ENCODE measurements around the gene KRT5.

DNA sequence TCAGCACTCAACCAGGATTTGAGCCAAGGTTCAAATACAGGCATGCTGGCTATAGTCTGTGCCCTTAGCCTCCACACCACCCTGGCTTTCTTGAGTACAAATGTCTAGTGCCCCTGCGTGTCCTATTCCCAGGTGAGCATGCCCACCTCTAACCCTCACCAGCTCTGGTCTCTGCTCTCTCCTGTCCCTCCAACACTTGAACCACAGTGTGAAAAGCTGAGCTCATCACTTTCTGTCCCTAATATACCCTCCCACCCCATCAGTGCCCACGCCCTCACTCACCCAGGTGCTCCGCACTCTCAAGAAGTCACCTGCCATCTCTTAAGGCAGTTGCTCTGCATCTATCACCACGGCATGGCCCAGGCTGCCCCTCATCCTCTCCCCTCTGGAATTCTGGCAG is 39.8 kb upstream of the KRT5 start:
- TF ChIP-seq, protein P1, sequence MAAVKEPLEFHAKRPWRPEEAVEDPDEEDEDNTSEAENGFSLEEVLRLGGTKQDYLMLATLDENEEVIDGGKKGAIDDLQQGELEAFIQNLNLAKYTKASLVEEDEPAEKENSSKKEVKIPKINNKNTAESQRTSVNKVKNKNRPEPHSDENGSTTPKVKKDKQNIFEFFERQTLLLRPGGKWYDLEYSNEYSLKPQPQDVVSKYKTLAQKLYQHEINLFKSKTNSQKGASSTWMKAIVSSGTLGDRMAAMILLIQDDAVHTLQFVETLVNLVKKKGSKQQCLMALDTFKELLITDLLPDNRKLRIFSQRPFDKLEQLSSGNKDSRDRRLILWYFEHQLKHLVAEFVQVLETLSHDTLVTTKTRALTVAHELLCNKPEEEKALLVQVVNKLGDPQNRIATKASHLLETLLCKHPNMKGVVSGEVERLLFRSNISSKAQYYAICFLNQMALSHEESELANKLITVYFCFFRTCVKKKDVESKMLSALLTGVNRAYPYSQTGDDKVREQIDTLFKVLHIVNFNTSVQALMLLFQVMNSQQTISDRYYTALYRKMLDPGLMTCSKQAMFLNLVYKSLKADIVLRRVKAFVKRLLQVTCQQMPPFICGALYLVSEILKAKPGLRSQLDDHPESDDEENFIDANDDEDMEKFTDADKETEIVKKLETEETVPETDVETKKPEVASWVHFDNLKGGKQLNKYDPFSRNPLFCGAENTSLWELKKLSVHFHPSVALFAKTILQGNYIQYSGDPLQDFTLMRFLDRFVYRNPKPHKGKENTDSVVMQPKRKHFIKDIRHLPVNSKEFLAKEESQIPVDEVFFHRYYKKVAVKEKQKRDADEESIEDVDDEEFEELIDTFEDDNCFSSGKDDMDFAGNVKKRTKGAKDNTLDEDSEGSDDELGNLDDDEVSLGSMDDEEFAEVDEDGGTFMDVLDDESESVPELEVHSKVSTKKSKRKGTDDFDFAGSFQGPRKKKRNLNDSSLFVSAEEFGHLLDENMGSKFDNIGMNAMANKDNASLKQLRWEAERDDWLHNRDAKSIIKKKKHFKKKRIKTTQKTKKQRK (IDR thresholded peaks at IDR 0.05; ENCODE audit: low read length) = no peak
- no peak for TF ChIP-seq NFRKB (IDR thresholded peaks at IDR 0.05)
- no peak for TF ChIP-seq CAMTA2 (CRISPR knock-in tag; IDR thresholded peaks at IDR 0.05; ENCODE audit: borderline replicate concordance)
- TF ChIP-seq, protein P2, sequence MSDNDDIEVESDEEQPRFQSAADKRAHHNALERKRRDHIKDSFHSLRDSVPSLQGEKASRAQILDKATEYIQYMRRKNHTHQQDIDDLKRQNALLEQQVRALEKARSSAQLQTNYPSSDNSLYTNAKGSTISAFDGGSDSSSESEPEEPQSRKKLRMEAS (IDR thresholded peaks at IDR 0.05) = no peak
- TF ChIP-seq, protein P3, sequence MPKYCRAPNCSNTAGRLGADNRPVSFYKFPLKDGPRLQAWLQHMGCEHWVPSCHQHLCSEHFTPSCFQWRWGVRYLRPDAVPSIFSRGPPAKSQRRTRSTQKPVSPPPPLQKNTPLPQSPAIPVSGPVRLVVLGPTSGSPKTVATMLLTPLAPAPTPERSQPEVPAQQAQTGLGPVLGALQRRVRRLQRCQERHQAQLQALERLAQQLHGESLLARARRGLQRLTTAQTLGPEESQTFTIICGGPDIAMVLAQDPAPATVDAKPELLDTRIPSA (CRISPR knock-in tag; IDR thresholded peaks at IDR 0.05; ENCODE audit: borderline replicate concordance) = no peak
- no peak for TF ChIP-seq CHD4 (IDR thresholded peaks at IDR 0.05; ENCODE audit: borderline replicate concordance, low read length)
- TF ChIP-seq, protein P4, sequence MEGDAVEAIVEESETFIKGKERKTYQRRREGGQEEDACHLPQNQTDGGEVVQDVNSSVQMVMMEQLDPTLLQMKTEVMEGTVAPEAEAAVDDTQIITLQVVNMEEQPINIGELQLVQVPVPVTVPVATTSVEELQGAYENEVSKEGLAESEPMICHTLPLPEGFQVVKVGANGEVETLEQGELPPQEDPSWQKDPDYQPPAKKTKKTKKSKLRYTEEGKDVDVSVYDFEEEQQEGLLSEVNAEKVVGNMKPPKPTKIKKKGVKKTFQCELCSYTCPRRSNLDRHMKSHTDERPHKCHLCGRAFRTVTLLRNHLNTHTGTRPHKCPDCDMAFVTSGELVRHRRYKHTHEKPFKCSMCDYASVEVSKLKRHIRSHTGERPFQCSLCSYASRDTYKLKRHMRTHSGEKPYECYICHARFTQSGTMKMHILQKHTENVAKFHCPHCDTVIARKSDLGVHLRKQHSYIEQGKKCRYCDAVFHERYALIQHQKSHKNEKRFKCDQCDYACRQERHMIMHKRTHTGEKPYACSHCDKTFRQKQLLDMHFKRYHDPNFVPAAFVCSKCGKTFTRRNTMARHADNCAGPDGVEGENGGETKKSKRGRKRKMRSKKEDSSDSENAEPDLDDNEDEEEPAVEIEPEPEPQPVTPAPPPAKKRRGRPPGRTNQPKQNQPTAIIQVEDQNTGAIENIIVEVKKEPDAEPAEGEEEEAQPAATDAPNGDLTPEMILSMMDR (CRISPR knock-in tag; IDR thresholded peaks at IDR 0.05) = no peak
- TF ChIP-seq, protein P5, sequence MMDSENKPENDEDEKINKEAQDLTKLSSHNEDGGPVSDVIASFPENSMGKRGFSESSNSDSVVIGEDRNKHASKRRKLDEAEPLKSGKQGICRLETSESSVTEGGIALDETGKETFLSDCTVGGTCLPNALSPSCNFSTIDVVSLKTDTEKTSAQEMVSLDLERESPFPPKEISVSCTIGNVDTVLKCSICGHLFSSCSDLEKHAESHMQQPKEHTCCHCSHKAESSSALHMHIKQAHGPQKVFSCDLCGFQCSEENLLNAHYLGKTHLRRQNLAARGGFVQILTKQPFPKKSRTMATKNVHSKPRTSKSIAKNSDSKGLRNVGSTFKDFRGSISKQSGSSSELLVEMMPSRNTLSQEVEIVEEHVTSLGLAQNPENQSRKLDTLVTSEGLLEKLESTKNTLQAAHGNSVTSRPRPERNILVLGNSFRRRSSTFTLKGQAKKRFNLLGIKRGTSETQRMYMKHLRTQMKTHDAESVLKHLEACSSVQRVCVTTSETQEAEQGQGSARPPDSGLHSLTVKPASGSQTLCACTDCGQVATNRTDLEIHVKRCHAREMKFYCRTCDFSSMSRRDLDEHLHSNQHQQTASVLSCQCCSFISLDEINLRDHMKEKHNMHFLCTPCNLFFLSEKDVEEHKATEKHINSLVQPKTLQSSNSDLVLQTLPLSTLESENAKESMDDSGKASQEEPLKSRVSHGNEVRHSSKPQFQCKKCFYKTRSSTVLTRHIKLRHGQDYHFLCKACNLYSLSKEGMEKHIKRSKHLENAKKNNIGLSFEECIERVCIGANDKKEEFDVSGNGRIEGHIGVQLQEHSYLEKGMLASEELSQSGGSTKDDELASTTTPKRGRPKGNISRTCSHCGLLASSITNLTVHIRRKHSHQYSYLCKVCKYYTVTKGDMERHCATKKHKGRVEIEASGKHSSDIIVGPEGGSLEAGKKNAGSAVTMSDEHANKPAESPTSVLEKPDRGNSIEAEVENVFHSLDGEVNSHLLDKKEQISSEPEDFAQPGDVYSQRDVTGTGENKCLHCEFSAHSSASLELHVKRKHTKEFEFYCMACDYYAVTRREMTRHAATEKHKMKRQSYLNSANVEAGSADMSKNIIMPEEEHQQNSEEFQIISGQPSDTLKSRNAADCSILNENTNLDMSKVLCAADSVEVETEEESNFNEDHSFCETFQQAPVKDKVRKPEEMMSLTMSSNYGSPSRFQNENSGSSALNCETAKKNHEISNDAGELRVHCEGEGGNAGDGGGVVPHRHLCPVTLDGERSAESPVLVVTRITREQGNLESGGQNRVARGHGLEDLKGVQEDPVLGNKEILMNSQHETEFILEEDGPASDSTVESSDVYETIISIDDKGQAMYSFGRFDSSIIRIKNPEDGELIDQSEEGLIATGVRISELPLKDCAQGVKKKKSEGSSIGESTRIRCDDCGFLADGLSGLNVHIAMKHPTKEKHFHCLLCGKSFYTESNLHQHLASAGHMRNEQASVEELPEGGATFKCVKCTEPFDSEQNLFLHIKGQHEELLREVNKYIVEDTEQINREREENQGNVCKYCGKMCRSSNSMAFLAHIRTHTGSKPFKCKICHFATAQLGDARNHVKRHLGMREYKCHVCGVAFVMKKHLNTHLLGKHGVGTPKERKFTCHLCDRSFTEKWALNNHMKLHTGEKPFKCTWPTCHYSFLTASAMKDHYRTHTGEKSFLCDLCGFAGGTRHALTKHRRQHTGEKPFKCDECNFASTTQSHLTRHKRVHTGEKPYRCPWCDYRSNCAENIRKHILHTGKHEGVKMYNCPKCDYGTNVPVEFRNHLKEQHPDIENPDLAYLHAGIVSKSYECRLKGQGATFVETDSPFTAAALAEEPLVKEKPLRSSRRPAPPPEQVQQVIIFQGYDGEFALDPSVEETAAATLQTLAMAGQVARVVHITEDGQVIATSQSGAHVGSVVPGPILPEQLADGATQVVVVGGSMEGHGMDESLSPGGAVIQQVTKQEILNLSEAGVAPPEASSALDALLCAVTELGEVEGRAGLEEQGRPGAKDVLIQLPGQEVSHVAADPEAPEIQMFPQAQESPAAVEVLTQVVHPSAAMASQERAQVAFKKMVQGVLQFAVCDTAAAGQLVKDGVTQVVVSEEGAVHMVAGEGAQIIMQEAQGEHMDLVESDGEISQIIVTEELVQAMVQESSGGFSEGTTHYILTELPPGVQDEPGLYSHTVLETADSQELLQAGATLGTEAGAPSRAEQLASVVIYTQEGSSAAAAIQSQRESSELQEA (CRISPR knock-in tag; IDR thresholded peaks at IDR 0.05; ENCODE audit: not compliant biosample characterization) = no peak
- no peak for TF ChIP-seq ZNF274 (CRISPR knock-in tag; IDR thresholded peaks at IDR 0.05)
- TF ChIP-seq, protein P6, sequence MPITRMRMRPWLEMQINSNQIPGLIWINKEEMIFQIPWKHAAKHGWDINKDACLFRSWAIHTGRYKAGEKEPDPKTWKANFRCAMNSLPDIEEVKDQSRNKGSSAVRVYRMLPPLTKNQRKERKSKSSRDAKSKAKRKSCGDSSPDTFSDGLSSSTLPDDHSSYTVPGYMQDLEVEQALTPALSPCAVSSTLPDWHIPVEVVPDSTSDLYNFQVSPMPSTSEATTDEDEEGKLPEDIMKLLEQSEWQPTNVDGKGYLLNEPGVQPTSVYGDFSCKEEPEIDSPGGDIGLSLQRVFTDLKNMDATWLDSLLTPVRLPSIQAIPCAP (CRISPR knock-in tag; IDR thresholded peaks at IDR 0.05; ENCODE audit: low read depth) = no peak
